Measurements from ENCODE around the gene IGFBP3. TPM values are rescaled to one million over a fixed set of nuclear protein-coding genes. Genes with fewer than 3 reads are reported as not detected.
A peak's percentile ranks its signal among the peaks of the same experiment; 100 is the strongest.
"Not testable (repeated sequence)": the region's sequence is repeated elsewhere in the genome, so short reads cannot be mapped to it uniquely, and the experiment has no call there.

IGFBP3 gene, protein sequence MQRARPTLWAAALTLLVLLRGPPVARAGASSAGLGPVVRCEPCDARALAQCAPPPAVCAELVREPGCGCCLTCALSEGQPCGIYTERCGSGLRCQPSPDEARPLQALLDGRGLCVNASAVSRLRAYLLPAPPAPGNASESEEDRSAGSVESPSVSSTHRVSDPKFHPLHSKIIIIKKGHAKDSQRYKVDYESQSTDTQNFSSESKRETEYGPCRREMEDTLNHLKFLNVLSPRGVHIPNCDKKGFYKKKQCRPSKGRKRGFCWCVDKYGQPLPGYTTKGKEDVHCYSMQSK
- total RNA-seq = 0.27 TPM

DNA sequence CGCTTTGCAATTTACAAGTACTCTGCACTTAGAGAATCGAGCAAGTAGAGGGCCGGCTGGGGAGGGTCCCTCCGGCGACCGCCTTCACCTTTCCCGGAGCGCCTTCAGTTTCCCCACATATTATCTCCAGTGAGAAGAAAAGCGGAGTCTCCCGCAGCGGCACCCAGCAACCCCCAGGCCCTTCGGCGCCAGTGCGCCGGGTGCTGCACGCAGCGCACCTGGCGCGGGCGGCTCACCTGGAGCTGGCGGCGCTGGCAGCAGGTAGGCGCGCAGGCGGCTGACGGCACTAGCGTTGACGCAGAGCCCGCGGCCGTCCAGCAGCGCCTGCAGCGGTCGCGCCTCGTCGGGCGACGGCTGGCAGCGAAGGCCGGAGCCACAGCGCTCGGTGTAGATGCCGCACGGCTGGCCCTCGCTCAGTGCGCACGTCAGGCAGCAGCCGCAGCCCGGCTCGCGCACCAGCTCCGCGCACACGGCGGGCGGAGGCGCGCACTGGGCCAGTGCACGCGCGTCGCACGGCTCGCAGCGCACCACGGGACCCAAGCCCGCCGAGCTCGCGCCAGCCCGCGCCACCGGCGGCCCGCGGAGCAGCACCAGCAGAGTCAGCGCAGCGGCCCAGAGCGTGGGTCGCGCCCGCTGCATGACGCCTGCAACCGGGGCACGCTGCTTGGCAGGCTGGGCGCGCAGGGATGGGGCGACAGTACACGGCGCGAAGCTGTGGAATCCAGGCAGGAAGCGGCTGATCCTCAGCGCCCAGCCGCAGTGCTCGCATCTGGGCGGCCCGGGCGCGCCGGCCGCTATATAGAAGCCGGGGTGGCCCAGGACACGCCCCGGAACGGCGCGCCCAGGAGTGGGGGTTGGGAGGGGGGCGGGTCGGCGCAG, at the start of gene IGFBP3:
Gene IGFBP3, minus strand, starts transcription at position 771 of the 879 bp plus-strand sequence. Its CDS starts 132 bp downstream, at position 639.
- DNase-seq (ENCODE audit: low read depth in 2 of 3, low spot score in 2 of 3) = peak in 2 of 3 donors; percentile 33 to 45

DNA sequence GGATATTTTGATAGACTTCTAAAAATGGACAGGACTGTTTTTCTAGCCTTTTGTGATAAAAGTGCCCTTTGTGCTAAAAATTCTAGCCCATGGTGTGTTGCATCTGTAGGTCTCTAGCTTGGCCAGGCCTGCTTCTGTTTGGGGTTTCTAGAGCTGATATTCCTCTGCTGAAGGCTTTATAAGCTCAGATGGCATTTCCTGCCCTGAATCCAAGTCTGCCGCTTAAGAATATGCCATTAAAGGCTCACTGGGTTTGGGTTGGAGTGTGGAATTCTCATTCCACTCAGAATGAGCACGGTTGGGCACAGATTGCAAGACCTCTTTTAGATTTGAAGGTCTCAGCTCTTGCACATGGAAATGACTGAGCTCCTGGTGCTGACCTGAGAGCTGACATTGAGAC, 49.4 kb upstream of the IGFBP3 start:
- DNase-seq (ENCODE audit: low read depth in 2 of 3, low spot score in 2 of 3) = no peak

DNA sequence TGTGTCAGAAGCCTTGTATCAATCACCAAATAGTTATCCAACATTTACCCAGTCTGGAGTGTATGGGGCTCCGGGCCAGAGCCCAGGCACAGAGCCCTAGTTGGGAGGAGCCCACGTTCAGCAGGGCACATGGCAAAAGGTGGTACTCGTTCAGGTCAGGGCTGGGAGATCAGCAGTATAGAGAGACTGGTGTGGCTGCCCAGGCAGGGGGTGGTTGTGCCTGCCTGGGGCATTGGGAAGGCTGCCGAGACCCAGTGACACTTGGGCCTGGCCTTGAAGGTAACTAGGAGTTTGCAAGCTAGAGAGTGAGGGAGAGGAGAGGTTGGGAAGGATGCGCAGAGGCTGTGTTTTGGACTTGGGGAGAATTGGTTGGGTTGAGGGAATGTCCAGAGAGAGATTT, 48.9 kb upstream of the IGFBP3 start:
- DNase-seq (ENCODE audit: low read depth in 2 of 3, low spot score in 2 of 3) = no peak

DNA sequence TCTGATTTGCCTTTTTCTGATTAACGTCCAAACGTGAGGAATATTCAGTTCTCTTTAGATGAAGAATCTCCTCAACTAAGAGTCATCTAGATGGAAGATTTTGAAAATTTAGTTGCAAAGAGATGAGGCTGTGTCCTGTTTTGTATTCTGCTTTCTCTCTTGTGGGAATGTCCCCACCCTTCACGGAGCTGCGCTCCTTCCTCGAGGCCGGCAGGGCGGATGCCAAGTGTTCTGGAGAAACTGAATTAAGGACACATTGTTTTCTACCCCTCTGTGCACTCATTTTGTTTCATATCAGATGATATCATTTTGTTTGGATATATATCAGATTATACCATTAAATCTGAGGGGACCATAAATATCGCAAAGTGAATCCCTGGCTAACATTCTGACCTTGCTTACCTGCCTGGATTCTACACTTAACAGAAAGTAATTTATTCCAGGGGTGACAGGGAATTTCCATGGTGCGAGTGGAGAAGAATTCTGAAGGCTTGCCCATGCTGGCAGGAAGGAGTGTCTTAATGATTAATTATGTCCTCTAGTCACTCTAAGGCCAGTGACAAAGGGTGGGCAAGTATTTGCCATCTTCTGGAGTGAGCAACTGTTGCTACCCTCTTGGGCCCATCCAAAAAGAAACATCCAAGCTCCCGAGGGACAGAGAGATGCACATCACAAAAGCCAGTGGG, 47.9 kb upstream of the IGFBP3 start:
- no peak for DNase-seq (ENCODE audit: low read depth in 2 of 3, low spot score in 2 of 3)

DNA sequence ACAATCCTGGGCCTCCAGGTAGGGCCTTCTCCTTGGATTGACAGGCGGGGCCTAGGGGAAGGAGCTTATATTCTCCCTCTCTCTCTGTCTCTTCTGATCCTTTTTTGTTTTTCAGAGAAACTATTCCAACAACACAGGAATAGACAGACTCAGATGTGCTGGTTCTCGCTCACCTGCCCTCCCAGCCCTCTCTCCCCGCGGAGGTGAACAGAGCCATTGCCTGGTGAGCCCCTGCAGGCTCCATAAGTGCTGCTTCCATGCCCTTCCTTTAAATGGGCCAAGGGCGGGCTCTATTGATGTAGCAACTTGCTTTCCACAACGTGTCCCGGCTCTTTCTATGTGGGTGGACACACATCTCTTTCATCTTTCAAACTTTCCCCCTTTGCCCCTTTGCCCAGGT, 47.2 kb upstream of the IGFBP3 start:
- no peak for DNase-seq (ENCODE audit: low read depth in 2 of 3, low spot score in 2 of 3)

DNA sequence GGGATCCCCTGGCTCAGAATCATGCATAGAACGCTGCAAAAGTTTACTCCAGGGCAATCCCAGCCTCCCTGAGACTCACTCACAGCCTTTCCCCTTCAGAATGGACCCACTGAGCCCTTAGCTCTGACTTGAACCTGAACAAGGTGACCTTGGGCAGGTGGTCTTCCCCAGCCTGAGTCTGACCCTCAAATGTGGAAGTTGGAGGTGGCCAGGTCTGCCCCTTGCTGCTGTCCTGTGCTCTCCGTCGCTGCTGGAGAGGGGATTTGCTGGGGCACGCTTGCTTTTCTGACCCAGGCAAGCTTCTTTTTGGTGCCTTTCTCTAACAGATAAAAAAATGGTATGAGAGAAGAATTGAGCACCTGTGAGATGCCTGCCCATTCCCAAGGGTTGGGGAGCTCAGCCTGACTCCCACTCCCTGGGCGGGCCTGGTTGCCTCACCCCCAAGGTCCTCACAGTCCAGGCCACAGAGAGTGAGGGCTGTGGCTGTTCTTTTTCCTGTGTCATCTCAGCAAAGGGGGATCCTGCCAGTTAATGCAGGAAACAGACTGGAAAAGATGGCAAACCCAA, 46.6 kb upstream of the IGFBP3 start:
- no peak for DNase-seq (ENCODE audit: low read depth in 2 of 3, low spot score in 2 of 3)

DNA sequence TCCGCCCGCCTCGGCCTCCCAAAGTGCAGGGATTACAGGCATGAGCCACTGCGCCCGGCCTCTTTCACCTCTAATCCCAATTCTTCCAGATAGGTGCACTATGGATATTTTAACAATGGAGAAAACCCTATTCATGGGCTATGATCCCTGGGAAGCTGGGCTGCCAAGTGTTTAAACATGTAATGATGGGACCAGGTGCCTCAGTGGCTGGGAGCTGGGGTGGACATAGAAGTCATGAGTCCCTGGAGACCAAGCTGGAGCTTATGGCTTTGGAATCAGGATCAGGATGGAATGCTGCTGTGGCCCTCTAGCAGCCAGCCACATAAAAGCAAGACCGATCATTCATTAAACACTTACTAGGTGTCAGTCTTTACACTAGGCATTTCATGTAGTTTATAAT, 41.8 kb upstream of the IGFBP3 start:
- DNase-seq (ENCODE audit: low read depth in 2 of 3, low spot score in 2 of 3) = no peak

DNA sequence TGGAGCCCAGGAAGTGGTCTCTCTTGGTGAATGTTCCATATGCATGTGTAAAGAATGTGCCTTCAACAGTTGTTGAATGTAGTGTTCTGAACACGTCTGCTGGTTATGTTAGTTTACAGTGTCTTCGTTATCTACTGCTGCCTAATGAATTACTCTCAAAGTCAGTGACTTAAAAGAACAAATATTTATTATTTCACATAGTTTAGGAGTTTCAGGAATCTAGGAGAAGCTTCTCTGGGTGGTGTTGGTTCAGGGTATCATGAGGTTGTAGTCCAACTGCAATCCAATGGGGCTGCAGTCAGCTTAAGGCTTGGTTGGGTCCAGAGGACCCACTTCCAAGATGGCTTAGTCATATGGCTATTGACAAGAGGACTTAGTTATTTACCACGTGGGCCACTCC, 36.6 kb upstream of the IGFBP3 start:
- DNase-seq (ENCODE audit: low read depth in 2 of 3, low spot score in 2 of 3) = no peak

DNA sequence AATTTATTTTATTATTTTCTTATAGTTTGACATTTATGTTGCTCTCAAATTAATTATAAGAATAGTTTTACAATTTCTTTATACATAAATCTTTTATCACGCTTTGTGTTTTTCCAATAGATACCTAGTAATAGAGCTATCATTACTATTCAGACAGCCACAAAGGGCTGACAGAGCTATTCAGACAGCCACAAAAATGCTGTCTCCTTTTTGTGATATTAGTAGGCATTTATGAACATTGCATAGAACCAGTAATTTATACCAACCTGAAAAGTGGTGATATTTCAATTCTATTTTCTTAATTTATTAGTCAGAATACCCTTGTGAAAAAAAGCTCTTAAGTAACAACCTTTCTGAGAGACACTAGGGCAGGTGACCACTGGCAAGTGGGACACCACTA, 34.2 kb upstream of the IGFBP3 start:
- DNase-seq (ENCODE audit: low read depth in 2 of 3, low spot score in 2 of 3) = no peak

DNA sequence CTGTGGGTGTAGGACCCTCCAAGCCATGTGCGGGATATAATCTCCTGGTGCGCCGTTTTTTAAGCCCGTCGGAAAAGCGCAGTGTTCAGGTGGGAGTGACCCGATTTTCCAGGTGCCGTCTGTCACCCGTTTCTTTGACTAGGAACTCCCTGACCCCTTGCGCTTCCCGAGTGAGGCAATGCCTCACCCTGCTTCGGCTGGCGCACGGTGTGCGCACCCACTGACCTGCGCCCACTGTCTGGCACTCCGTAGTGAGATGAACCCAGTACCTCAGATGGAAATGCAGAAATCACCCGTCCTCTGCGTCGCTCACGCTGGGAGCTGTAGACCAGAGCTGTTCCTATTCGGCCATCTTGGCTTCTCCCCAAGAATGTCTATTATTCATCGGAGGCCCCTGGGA, 32.0 kb upstream of the IGFBP3 start:
- DNase-seq (ENCODE audit: low read depth in 2 of 3, low spot score in 2 of 3) = not testable (repeated sequence)

DNA sequence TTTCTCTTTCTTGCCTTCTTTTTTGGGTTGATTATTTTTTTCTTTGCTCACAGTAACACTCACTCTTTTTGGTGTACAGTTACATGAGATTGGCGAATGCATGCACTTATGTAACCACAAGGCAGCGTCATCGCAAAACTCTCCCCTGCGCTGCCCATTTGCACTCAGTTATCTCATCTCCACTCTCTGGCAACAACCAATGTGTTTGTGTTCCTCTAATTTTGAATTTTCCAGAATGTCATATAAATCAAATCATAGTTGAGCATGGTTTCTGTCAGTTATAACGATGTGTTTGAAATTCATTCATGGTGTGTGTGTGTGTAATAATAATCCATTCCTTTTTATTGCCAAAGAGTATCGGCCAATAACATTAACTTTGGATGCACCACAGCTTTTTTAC, 23.0 kb upstream of the IGFBP3 start:
- DNase-seq (ENCODE audit: low read depth in 2 of 3, low spot score in 2 of 3) = no peak

DNA sequence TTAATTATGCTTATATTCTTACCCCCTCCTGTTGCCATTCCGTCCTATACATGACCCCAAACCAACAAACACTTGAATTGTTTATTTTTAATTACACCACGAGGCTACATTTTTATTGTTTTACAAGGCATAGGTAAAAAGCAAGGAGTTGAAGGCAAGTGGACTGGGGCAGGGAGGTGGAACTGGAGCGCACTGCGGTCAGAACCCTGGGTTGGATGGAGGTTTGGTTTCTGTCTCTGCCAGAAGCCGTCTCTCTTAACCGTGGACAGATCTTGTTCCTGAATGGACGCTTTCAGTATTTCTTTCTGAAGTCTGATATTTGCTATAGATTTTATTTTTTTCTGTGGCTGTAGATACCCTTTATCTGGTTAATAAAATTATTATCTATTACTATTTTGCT, 19.9 kb upstream of the IGFBP3 start:
- no peak for DNase-seq (ENCODE audit: low read depth in 2 of 3, low spot score in 2 of 3)

DNA sequence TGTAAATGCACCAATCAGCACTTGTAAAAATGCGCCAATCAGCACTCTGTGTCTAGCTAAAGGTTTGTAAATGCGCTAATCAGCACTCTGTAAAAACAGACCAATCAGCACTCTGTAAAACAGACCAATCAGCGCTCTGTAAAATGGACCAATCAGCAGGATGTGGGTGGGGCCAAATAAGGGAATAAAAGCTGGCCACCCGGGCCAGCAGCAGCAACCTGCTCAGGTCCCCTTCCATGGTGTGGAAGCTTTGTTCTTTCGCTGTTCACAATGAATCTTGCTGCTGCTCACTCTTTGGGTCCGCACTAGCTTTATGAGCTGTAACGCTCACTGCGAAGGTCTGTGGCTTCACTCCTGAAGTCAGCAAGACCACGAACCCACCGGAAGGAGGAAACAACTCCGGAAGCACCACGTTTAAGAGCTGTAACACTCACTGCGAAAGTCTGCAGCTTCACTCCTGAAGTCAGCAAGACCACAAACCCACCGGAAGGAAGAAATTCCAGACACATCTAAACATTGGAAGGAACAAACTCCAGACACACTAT, 19.2 kb upstream of the IGFBP3 start:
- DNase-seq (ENCODE audit: low read depth in 2 of 3, low spot score in 2 of 3) = peak in 1 of 3 donors; percentile 48

DNA sequence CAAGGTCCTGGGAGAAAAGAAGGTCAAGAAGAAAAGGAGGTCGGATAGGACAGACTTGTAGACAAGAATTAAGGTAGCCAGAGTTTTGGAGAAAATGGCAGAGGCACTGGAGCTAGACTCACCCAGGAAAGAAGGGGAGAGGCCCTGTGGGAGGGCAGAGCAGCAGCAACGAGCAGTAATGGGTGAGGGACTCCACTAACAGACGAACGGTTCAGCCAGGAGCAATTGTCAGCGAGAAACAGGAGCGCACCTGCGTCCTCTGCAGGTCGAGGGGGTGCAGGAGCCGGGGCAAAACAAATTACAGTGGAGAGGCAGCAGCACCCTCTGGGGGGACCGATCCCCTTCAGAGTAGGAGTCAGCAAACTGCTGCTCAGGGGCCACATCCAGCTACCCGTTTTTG, 18.5 kb upstream of the IGFBP3 start:
- DNase-seq (ENCODE audit: low read depth in 2 of 3, low spot score in 2 of 3) = no peak

DNA sequence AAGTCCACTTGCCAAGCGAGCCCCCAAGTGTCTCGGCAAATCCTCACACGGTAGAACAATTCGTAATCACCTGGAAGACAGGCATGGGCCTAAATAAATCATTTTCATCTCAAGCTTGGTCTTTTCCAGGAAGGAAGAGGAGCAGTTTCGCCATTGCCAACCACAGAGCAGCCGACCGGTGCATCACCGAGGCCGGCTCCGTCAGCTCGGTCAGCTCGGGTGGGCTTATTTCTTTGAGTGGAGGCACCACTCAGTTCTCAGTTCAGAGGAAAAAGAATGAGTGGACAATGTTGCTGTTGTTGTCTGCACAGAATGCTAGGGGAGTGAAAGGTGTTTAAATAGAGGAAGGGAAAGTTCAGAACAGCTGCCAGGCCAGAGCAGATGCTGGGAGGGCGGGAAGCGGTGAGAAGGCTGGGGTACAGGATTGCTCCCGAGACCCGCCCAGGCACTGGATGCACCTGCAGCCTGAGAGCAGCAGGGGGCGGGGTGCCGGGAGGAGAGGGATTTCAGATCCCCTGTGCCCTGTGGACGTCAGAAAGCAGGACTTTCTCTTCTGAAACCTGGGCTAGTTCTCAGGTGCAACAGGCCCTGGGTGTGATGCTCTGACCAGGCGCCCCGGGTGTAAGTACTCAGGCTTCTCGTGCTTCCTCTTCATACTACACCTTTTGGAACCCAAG, 17.7 kb upstream of the IGFBP3 start:
- DNase-seq (ENCODE audit: low read depth in 2 of 3, low spot score in 2 of 3) = no peak

DNA sequence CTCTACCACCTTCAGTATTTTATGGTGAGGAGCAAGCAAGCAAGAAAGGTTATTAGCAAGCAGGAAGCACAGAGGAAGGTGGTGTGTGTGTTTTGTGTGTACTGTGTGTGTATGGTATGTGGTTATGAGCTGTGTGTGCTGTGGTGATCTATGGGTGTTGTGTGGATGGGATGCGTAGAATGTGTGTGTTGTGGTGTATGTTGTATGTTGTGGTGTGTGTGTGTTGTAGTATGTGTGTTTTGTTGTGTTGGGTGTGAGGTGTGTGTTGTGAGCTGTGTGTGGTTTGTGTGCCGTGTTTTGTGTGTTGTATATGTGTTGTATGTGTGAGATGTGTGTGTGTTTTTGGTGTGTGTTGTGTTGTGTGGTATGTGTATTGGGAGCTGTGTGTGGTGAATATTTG, 16.8 kb upstream of the IGFBP3 start:
- DNase-seq (ENCODE audit: low read depth in 2 of 3, low spot score in 2 of 3) = no peak

DNA sequence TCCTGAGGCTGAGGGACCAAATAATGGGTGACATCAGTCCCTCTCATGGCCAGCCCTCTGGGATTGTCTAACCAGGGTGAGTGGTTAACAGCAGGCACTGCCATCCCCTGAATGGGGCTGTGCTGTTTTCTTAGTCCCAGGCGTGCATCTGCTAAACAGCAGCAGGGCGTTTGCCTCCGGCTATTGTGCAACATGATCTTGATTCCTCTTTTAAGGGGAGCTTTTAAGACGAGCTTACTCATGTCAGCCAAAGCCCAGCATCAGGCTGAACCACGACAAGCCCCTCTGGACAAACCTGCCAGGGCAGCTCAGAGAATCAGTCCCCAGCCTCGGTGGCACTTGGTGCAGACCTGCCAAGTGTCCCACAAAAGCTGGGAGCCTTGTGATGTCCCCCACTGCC, 16.2 kb upstream of the IGFBP3 start:
- DNase-seq (ENCODE audit: low read depth in 2 of 3, low spot score in 2 of 3) = no peak

DNA sequence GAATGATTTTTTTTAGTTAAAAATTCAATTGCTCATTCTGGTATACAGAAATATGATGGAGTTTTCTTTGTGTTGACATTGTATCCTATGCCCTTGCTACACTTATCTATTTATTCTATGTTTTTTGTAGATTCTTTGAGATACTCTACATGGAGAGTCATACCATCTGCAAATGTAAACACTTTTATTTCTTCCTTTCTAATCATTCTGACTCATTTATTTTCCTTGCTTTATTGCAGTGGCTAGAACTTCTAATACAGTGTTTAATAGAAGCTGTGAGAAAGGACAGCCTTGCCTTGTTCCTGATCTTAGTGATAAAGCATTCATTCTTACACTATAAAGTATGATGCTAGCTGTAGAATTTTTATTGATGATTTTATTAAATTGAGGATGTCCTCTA, 9.9 kb upstream of the IGFBP3 start:
- no peak for DNase-seq (ENCODE audit: low read depth in 2 of 3, low spot score in 2 of 3)

DNA sequence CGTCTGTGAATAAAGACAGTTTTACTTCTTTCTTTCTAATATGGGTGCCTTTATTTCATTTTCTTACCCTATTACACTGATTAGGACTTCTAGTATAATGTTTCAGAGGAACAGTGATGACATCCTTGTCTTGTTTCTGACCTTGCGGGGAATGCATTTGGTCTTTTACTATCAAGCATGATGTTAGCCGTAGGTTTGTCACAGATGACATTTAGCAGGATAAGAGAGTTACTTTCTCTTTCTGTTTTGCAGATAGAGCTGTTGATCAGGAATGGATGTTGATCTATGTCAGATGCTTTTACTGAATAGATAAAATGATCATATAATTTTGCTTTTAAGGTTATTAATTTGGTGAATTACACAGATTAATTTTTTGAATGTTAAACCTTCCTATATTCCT, 6.6 kb upstream of the IGFBP3 start:
- DNase-seq (ENCODE audit: low read depth in 2 of 3, low spot score in 2 of 3) = no peak

DNA sequence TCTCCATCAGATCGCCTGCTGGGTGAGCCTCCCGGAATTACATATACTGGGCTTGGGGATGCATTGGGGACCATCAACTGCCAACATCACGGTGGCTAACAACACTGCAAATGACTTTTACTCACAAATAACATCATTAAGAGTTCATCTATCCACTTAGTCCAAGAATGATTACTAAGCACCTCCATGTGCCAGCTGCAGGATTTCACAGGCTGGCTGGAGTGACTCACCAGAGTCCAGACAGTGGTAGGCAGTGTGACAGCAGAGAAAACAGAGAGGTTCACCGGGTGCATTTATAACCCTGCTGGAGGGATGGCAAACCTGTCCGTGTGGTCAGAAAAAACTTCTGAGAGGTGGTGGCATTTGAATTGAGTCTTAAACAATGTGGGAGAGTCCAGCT, 3.2 kb upstream of the IGFBP3 start:
- DNase-seq (ENCODE audit: low read depth in 2 of 3, low spot score in 2 of 3) = no peak
